Spleen (tissue), 11 donors: Measurements from ENCODE around the gene EVI2B. TPM values are rescaled to one million over a fixed set of nuclear protein-coding genes. Genes with fewer than 3 reads are reported as not detected.
"Not testable (repeated sequence)": the region's sequence is repeated elsewhere in the genome, so short reads cannot be mapped to it uniquely, and the experiment has no call there.

ENCODE experiments used
- DNase-seq: peaks from one replicate; pipeline ENCODE4 v3.0.0-alpha.2; 2020
- H3K27ac ChIP-seq, 8 donors: fragments of 200-600 bp; sonication (generic) in 7 of 8; 1 replicate in 4 of 8; 2 replicates in 4 of 8; pipeline versions ENCODE4 v1.5.0 to v1.8.0; 2016 to 2021; ENCODE audit warnings: inconsistent platforms in 4 of 8, mild to moderate bottlenecking in 4 of 8, moderate library complexity in 1 of 8
- H3K27me3 ChIP-seq, 7 donors: fragments of 200-600 bp; sonication (generic) in 6 of 7; replicated peaks in 1 of 7; 1 replicate in 4 of 7; 2 replicates in 3 of 7; pipeline versions ENCODE4 v1.5.0 to v1.8.0; 2016 to 2021; ENCODE audit warnings: inconsistent platforms in 3 of 7, mild to moderate bottlenecking in 1 of 7
- H3K36me3 ChIP-seq, 6 donors: fragments of 200-600 bp; sonication (generic) in 5 of 6; 1 replicate in 4 of 6; 2 replicates in 2 of 6; pipeline versions ENCODE4 v1.5.0 to v1.8.0; 2016 to 2021; ENCODE audit warnings: inconsistent platforms in 2 of 6
- H3K4me1 ChIP-seq, 6 donors: fragments of 200-600 bp; sonication (generic) in 5 of 6; 1 replicate in 3 of 6; 2 replicates in 3 of 6; pipeline versions ENCODE4 v1.5.0 to v1.8.0; 2016 to 2021; ENCODE audit warnings: inconsistent platforms in 3 of 6
- H3K4me3 ChIP-seq, 8 donors: fragments of 200-600 bp; sonication (generic) in 7 of 8; 1 replicate in 4 of 8; 2 replicates in 4 of 8; pipeline versions ENCODE4 v1.5.0 to v1.8.0; 2016 to 2021; ENCODE audit warnings: inconsistent platforms in 4 of 8, mild to moderate bottlenecking in 4 of 8, moderate library complexity in 2 of 8
- H3K9me3 ChIP-seq, 8 donors: fragments of 200-600 bp; sonication (generic) in 7 of 8; 1 replicate in 4 of 8; 2 replicates in 4 of 8; pipeline versions ENCODE4 v1.5.0 to v1.8.0; 2016 to 2021; ENCODE audit warnings: inconsistent platforms in 4 of 8
- CTCF ChIP-seq, 11 experiments: fragments of 200-600 bp in 7 of 11; fragments of 450-650 bp in 4 of 11; sonication (generic) in 4 of 11; IDR thresholded peaks in 8 of 11; conservative IDR thresholded peaks in 3 of 11; 1 replicate in 7 of 11; 2 replicates in 4 of 11; pipeline versions ENCODE4 v1.4.0 to v1.8.0; 2016 to 2021; ENCODE audit warnings: antibody characterized with exemption in 11 of 11, inconsistent platforms in 4 of 11, mild to moderate bottlenecking in 1 of 11
- POLR2A ChIP-seq, 3 donors: fragments of 450-650 bp; IDR thresholded peaks; one replicate each; pipeline ENCODE4 v1.5.1; 2017; ENCODE audit warnings: antibody characterized with exemption in 3 of 3, mild to moderate bottlenecking in 1 of 3
- POLR2AphosphoS5 ChIP-seq, 3 donors: sonication (generic); formaldehyde crosslinking; IDR thresholded peaks; one replicate each; pipeline ENCODE4 v1.5.1; 2017; ENCODE audit warnings: antibody characterized with exemption in 3 of 3
- WGBS, 5 donors: extraction: QIAGEN DNeasy Blood & Tissue Kit in 3 of 5; methylation state at CpG; one replicate each; pipeline versions ENCODE4 v1.1.5 to v1.1.7; 2013 to 2018; 5-methylcytosine and 5-hydroxymethylcytosine counted together
- intact Hi-C: fragments of 100-400 bp; cut with DNase I; formaldehyde crosslinking; loops from one replicate; pipeline ENCODE4 v1.15.0; 2023; ENCODE audit warnings: low total_unique reads
- polyA plus RNA-seq, 3 donors: library from polyadenylated mRNA; stranded (reverse); fragments of 200-250 nt; gene quantifications; one replicate each; pipeline ENCODE4 v1.2.1, GENCODE V29; 2013
- total RNA-seq, 7 donors: library from RNA; depleted of rRNA in 3 of 7; stranded (reverse); fragments of >200 nt in 3 of 7; fragmentation: NEBNext Ultra II Directional in 4 of 7; extraction: Animal tissue kit (Norgen Biotek cat#: 25700) in 4 of 7; gene quantifications; one replicate each; pipeline versions ENCODE4 v1.1.0 to v1.2.1, GENCODE V29; 2016 to 2021
- donor health status: healthy with polysubstance abuse.
- donor health status: DM: no; HTN: no; CAD: no; lungs with moderate emphysema.
- donor health status: DM: no; HTN: no; CAD: no.
- donor health status: Bipolar disorder and iron deficiency.
- donor health status: healthy.
- donor health status: DM: no; HTN: no; CAD: no.
- donor health status: DM: yes; HTN: yes; CAD: no.

Gene EVI2B
- total and polyA plus RNA-seq, 10 donors = 109 to 220 (median 138) TPM

GRCh38 chr17:31269578-31269983, 44.3 kb downstream of the EVI2B start:
- WGBS, 5 donors = 73 to 100% (median 91%) methylated on average over 1 of the region's 1 CpG
- peaks cover 0 to 9% (median under 1%) of the 10 kb centered on the region in 6 donors for H3K4me1 ChIP-seq
- H3K27ac ChIP-seq = no peak overlapping the region
- no peak for TF ChIP-seq CTCF (IDR thresholded peaks at IDR 0.05 in 8 of 11, conservative IDR thresholded peaks at IDR 0.05 in 3 of 11)
- TF ChIP-seq POLR2AphosphoS5 (IDR thresholded peaks at IDR 0.05) = no peak
- no peak for TF ChIP-seq POLR2A (IDR thresholded peaks at IDR 0.05)
- intact Hi-C loops = loop anchor here (10.0 kb wide), 1 partner anchor 85 kb away; no protein-coding TSS in a partner anchor
- no peak for DNase-seq
- peaks cover 0 to 73% (median 8%) of the 10 kb centered on the region in 6 donors for H3K36me3 ChIP-seq
- H3K9me3 ChIP-seq = no peaks in the 10 kb centered on the region
- no peaks in the 10 kb centered on the region for H3K27me3 ChIP-seq
- H3K4me3 ChIP-seq = no peak overlapping the region

- no peak for DNase-seq
- intact Hi-C loops = loop anchor here (10.0 kb wide), 1 partner anchor 86 kb away; no protein-coding TSS in a partner anchor
- no peak overlapping the region for H3K27ac ChIP-seq
Measured at GRCh38 chr17:31269036-31269577, 44.7 kb downstream of the EVI2B start.

GRCh38 chr17:31266042-31266441, 47.8 kb downstream of the EVI2B start:
- intact Hi-C loops = loop anchor here (10.0 kb wide), 1 partner anchor 89 kb away; no protein-coding TSS in a partner anchor
- WGBS, 5 donors = 69 to 85% (median 76%) methylated on average over 2 of the region's 2 CpGs
- no peak for DNase-seq
- no peaks in the 10 kb centered on the region for H3K4me1 ChIP-seq
- H3K27ac ChIP-seq = no peak overlapping the region
- H3K9me3 ChIP-seq = no peaks in the 10 kb centered on the region
- H3K27me3 ChIP-seq = no peaks in the 10 kb centered on the region
- TF ChIP-seq POLR2AphosphoS5 (IDR thresholded peaks at IDR 0.05) = no peak
- TF ChIP-seq POLR2A (IDR thresholded peaks at IDR 0.05) = no peak
- peak in 5 of 11 experiments; percentile 13 to 39 (median 28) for TF ChIP-seq CTCF (IDR thresholded peaks at IDR 0.05 in 8 of 11, conservative IDR thresholded peaks at IDR 0.05 in 3 of 11)
- H3K4me3 ChIP-seq = no peak overlapping the region
- H3K36me3 ChIP-seq = peaks cover 0 to 80% (median 11%) of the 10 kb centered on the region in 6 donors

More at GRCh38 chr17:31269036-31269577, 44.7 kb downstream of the EVI2B start:
- 92 to 97% (median 95%) methylated on average over 2 of the region's 2 CpGs for WGBS, 5 donors
- Histone ChIP-seq H3K36me3 (peaks cover 0 to 73% (median 8%) of the 10 kb centered on the region in 6 donors), H3K9me3 (no peaks in the 10 kb centered on the region), H3K27me3 (no peaks in the 10 kb centered on the region), H3K4me1 (peaks cover 0 to 6% (median 0%) of the 10 kb centered on the region in 6 donors), H3K4me3 (no peak overlapping the region)
- no peak for TF ChIP-seq POLR2AphosphoS5 (IDR thresholded peaks at IDR 0.05)
- no peak for TF ChIP-seq POLR2A (IDR thresholded peaks at IDR 0.05)
- no peak for TF ChIP-seq CTCF (IDR thresholded peaks at IDR 0.05 in 8 of 11, conservative IDR thresholded peaks at IDR 0.05 in 3 of 11)

DNA sequence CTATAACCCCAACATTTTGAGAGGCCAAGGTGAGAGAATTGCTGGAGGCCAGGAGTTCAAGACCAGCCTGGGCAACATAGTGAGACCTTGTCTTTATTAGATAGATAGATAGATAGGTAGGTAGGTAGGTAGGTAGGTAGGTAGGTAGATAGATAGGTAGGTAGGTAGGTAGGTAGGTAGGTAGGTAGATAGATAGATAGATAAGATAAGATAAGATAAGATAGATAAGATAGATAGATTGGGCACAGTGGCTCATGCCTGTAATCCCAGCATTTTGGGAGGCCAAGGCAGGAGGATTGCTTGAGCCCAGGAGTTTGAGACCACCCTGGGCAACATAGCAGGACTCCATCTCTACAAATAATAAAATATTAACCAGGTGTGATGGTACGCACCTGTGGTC, 50.9 kb downstream of the EVI2B start:
- not testable (repeated sequence) for H3K4me1 ChIP-seq, DNase-seq, H3K9me3 ChIP-seq, H3K27me3 ChIP-seq, H3K4me3 ChIP-seq, H3K27ac ChIP-seq
- WGBS, 5 donors = 89 to 100% (median 93%) methylated on average over 1 of the region's 1 CpG
- peaks cover 0 to 63% (median 16%) of the 10 kb centered on the region in 6 donors for H3K36me3 ChIP-seq
- intact Hi-C loops = loop anchor here (10.0 kb wide), 1 partner anchor 92 kb away; no protein-coding TSS in a partner anchor
